Raji (cell line): Measurements from ENCODE around the gene OR8H1.

Source experiments
- POLR2A ChIP-seq: IDR thresholded peaks from 2 replicates; pipeline ENCODE4 v1.6.1; 2011; ENCODE audit warnings: low read depth, low read length, control low read depth; ENCODE audit not compliant: insufficient read depth

The OR8H1 gene

GRCh38 chr11:56292154-56292553, at the start of gene OR8H1:
Gene OR8H1 (minus strand): TSS chr11:56292254. CDS start chr11:56291062, 1,192 bp downstream.
- TF ChIP-seq POLR2A = no peak

GRCh38 chr11:56340289-56340688, 48.2 kb upstream of the OR8H1 start:
- TF ChIP-seq POLR2A = no peak

GRCh38 chr11:56333156-56333555, 41.1 kb upstream of the OR8H1 start:
- no peak for TF ChIP-seq POLR2A

GRCh38 chr11:56331861-56332491, 39.9 kb upstream of the OR8H1 start:
- no peak for TF ChIP-seq POLR2A

GRCh38 chr11:56314844-56315243, 22.8 kb upstream of the OR8H1 start, which contains the start of gene OR8K3:
Gene OR8K3 (plus strand): TSS chr11:56315144. CDS start chr11:56318307, 3,163 bp downstream.
- no peak for TF ChIP-seq POLR2A

GRCh38 chr11:56307836-56308235, 15.8 kb upstream of the OR8H1 start:
- TF ChIP-seq POLR2A = no peak

GRCh38 chr11:56296898-56297297, 4.8 kb upstream of the OR8H1 start:
- TF ChIP-seq POLR2A = no peak

GRCh38 chr11:56273854-56274253, 18.2 kb downstream of the OR8H1 start, which contains the start of gene OR5T1:
Gene OR5T1 (plus strand): TSS chr11:56274154. CDS start chr11:56275639, 1,485 bp downstream.
- no peak for TF ChIP-seq POLR2A

GRCh38 chr11:56271092-56271491, 21.0 kb downstream of the OR8H1 start:
- no peak for TF ChIP-seq POLR2A

- no peak for TF ChIP-seq POLR2A
Observed at GRCh38 chr11:56251954-56252353, 40.1 kb downstream of the OR8H1 start, which contains the start of gene OR5T3. Gene OR5T3 (plus strand): TSS chr11:56252254. CDS start chr11:56252254, 0 bp downstream.
